Activated T-helper 1 cell treated with Interleukin-2 at 50 U/mL for 16 hours (primary cell): ENCODE results near the gene DFFB.

Experiments
- DNase-seq: peaks from one replicate; pipeline ENCODE4 v3.0.0-alpha.2; 2020; ENCODE audit warnings: low read depth

Gene DFFB

GRCh38 chr1:3834701-3835100, 22.6 kb upstream of the DFFB start:
- no peak for DNase-seq

DNA sequence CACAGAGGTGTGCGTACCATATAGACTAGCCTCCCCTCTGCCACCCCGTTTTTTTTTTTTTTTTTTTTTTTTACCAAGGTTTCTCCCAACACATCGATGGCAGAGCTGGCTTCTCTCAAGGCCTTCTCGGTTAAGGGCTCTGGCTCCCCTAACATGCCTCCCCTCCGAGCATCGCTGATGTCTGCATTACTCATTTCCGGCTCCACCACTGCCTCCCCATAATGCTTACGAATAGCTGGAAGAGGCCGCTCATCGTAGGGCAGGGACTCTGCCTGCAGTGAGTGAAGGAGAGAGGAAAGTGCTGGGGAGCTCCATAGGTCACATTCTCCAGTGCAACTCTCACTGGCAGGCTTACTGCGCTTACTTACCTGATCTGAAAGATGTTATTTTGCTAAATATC, 20.9 kb upstream of the DFFB start:
- no peak for DNase-seq

GRCh38 chr1:3837200-3837599, 20.1 kb upstream of the DFFB start:
- no peak for DNase-seq

DNA sequence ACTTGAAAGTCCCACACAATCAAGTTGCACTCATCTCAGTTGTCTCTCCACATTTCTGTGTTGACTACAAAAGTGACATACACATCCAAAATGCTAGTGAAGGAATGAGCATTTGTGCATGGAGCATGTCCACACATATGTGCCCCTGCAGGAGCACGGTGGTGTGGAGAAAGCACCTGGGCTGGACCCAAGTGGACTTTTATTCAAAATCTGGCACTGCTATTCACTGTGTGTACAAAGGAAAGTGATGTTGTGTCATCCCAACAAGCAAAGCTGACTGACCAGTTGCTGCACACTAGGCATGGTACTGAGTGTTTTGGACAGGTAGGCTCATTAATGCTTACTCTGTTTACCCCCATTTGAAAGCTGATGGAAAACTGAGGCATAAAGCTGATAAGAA, 19.6 kb upstream of the DFFB start:
- no peak for DNase-seq

DNA sequence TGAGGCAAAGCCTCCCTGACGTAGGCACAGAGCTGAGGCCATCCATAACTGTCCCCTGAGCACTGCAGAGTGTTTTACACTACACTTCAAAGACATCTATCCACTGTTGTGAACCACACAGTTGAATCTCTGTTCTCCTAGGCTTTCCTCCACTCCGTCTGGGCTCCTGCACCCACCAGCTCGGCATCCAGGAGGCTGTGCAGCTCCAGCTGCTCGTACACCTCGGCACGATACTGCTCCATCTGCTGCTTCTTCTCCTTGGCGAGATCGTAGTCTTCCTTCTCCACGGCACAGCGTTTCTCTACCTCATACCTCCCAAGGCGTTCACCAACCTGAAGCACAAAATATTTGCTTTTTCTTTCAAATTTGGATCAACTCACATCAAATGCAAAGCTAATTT, 18.5 kb upstream of the DFFB start:
- no peak for DNase-seq

GRCh38 chr1:3841491-3841890, 15.8 kb upstream of the DFFB start:
- DNase-seq: no peak

GRCh38 chr1:3842912-3843311, 14.4 kb upstream of the DFFB start:
- no peak for DNase-seq

DNA sequence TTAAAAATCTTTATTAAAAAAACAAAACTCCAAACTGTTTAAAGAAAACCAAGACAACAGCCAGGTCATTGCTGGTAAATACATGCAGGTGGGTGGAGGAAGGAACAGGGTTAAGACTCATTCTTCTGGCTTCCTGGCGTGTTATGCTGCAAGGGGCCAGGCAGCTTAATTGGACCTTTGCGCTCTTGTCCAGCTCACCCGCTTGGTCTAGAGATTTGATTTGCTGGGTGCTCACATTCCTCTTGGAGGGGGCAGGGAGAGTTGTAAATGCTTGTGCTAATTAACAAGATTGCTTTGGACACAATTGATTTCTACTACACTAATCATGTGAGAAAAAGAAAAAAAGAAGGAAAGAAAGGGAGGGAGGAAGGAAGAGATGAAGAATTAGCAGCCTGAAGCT, 10.7 kb upstream of the DFFB start:
- no peak for DNase-seq

DNA sequence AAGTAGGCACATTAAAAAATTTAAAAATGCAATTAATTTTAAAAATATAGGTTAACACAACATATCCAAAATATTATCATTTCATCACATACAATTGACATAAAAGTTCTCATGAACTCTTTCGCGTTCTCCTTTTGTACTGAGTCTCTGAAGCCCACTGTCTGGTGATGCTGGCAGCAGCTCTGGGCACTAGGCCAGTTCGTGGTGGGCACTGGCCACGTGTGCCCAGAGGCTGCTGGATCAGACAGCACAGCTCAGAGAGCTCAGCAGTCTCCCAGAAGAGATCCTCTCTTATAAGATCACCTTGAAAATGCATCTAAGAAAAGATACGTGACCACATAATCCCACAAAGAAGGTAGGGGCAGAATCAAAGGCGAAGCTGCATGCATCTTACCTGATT, 10.2 kb upstream of the DFFB start:
- no peak for DNase-seq

DNA sequence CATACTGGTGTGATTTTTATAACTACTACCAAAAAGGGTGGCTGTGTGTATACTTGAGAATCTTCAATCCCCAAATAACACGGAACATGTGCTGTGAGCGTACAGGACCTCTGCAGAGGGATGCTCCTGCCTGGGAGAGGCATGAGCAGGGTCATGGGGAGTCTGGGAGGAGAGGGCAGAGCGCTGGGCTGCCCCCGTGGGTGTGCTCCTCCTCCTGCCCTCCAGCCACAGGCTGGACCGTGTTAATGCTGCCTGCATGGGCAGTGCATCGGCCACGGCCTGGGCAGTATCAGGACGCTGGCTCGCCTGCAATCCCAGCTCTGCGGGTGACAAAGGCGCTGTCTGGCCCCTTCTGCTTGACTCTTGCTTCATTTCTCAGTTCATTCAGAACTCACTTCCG, 6.4 kb upstream of the DFFB start:
- DNase-seq: no peak

- DNase-seq: no peak
Observed at GRCh38 chr1:3851292-3851691, 6.0 kb upstream of the DFFB start.

- no peak for DNase-seq
Observed at GRCh38 chr1:3852091-3852490, 5.2 kb upstream of the DFFB start.

GRCh38 chr1:3852711-3853485, 4.4 kb upstream of the DFFB start:
- DNase-seq: no peak

DNA sequence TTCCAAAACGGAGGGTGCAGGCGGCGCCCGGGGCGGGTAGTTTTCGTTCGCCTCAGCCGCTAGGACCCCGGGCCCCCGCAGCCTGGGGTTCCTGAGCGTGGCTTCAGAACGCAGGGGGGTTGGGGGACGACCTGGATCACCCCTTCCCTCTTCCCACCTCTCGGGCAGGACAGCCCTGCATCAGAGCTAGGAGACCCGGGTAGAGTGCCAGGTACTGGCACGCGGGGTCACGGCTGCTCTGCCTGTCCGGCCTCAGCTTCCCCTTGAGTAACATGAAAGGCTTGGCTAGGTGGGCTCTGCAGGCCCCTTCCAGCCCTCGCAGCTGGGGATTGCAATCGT, 484 bp downstream of the DFFB start:
- DNase-seq: no peak

GRCh38 chr1:3858231-3858981, 1.1 kb downstream of the DFFB start:
- DNase-seq: no peak

- DNase-seq: no peak
Observed at GRCh38 chr1:3863231-3863935, 6.1 kb downstream of the DFFB start.

DNA sequence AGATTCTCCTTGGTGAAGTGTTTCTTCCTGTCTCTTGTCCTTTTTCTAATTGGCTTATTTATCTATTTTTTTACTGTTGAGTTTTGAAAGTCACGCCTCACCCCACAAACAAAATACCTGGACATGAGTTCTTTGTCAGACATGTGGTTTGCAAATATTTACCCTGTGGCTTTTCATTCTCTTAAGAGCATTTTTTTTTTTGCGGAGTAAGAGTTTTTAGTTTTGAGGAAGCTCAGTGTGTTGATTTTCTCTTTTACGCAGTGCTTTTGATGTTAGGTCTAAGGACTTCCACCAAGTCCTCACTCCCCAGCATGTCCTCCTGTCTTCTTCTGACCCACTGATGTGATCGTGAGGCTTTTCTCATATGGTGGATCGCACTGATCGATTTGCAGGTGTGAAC, 7.6 kb downstream of the DFFB start:
- DNase-seq: no peak

DNA sequence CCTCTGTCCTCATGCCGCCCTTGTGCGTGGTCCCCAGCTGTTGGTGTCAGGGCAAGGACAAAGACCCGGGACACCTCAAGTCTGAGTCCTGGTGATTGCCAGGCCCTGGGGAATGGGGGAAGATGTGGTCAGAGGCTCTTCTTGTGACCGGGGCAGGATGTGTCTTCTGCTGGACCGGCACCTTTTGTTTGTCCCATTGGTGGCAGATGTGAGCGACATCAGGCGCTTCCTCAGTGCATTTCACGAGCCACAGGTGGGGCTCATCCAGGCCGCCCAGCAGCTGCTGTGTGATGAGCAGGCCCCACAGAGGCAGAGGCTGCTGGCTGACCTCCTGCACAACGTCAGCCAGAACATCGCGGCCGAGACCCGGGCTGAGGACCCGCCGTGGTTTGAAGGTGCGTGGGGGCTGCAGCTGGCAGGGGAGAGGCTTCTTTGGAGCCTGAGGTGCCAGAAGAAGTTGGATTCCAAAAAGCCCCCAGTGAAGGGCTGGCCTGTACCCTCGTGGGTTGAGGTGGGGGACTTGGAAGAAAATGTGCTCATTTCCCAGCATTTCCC, 8.4 kb downstream of the DFFB start:
- DNase-seq: no peak

DNA sequence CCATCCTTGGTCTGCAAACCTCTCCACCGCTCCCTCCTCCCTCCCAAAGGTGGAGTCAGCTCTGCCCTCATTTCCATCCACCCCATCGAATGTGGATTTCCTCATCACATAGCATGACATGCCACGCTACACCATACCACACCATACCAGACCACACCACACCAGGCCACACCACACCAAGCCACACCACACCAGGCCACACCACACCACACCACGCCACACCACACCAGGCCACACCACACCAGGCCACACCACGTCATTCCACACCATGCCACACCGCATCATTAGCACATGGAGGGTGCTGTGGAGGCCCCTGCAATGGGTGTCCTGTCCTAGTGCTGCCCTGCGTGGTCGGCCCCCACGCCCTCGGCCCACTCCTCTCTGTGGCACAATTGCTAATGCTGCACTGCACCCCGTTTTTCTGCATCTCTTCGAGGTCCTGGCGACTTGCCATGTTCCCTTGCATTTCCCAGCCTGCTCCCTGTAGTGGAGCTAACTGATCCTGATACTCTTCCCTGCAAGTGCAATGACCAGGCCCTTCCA, 11.3 kb downstream of the DFFB start:
- no peak for DNase-seq

GRCh38 chr1:3869751-3870301, 12.6 kb downstream of the DFFB start:
- no peak for DNase-seq

DNA sequence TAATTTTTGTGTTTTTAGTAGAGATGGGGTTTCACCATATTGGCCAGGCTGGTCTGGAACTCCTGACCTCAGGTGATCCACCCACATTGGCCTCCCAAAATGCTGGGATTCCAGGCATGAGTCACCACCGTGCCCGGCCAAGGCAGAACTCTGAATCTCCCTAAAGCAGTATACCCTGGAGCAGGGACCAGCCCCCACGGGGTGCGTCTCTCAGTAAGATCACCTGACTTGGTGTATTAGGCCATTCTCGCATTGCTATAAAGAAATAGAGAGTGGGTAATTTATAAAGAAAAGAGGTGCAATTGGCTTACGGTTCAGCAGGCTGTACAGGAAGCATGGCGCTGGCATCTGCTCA, 14.2 kb downstream of the DFFB start:
- no peak for DNase-seq

GRCh38 chr1:3872546-3872945, 15.3 kb downstream of the DFFB start:
- no peak for DNase-seq
